ENCODE results near the gene ADAT2. TPM values are rescaled to one million over a fixed set of nuclear protein-coding genes. Genes with fewer than 3 reads are reported as not detected.

Gene ADAT2
- polyA plus RNA-seq (3.3 and 10.8 TPM in 2 replicates), polyA minus RNA-seq (2.7 and 3.6 TPM in 2 replicates)

DNA sequence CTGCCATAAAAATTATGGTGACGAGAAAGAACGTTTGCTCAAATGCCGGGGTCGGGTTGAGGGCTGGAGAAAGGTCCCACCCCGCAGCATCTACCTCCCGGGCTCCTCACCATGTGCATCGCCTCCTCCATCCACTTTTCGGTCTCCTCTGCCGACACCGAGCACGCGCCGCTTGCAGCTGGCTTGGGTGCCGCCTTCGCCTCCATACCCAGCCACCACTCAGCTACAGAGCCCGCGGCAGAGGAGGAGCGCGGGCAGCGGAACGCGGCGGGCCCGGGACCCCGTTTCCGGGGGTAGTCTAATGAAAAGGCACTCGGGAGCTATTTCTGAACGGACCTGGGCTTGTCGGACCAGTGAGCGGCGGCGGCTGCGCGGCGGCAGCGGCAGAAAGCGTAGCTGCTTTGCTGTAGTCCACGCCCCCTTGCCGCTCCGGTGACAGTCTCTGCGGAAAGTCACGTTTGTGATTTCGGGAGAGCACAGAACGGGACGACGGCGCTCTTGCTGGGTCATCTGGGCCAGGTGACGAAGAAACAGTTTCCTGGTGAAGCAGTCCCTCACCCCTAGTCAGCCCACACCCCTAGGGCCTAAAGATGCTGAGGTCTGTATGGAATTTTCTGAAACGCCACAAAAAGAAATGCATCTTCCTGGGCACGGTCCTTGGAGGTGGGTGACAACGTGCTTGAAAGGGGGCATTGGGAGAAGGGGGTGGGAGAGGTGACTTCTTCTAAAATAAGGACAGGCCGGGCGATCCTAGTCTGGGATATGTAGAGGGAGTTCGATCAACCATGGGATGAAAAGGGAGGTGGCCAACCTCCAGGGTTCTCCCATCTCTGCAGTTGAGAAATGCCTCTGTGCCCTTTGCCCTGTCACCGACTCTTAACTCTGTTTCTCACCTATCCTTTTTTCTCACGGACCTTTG is at the start of gene ADAT2, which contains the start of gene PEX3:
Gene ADAT2 (minus strand): TSS at position 243 of the 919 bp plus-strand sequence. CDS start 37 bp downstream, at position 206.
Gene PEX3 (plus strand): TSS at position 353 of the 919 bp plus-strand sequence. CDS start 238 bp downstream, at position 591.
- peak within 1 kb of the TSS; percentile 79 for H3K9ac ChIP-seq (ENCODE audit: low read length)

DNA sequence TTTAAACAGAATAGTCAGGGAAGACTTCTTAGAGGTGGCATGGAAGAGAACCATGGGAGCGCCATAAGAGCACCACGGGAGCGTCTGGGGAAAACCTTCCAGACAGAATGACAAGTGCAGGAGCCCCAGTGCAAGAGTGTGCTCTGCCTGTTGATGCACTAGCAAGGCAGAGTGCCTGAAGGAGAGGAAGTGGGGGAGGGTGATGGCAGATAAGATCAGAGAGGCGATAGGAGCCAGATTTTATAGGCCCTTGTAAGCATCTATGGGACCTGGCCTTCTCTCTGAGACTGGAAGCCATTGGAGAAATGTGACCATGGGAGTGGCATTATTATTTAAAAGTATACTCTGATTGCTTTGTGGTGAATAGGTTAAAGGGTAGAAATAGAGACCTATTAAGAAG is 47.9 kb upstream of the ADAT2 start:
- TF ChIP-seq RAD21 (conservative IDR thresholded peaks at IDR 0.05) (no peak), POLR2AphosphoS5 (IDR thresholded peaks at IDR 0.05) (no peak), MXI1 (conservative IDR thresholded peaks at IDR 0.05; ENCODE audit: poor library complexity, severe bottlenecking) (no peak), EZH2 (IDR thresholded peaks at IDR 0.05; ENCODE audit: borderline replicate concordance, insufficient read depth, low read length, poor library complexity, severe bottlenecking) (no peak), SMC3 (conservative IDR thresholded peaks at IDR 0.05; ENCODE audit: poor library complexity) (no peak), EP300 (conservative IDR thresholded peaks at IDR 0.05; ENCODE audit: poor library complexity, severe bottlenecking) (no peak)
- TF ChIP-seq, protein P1, sequence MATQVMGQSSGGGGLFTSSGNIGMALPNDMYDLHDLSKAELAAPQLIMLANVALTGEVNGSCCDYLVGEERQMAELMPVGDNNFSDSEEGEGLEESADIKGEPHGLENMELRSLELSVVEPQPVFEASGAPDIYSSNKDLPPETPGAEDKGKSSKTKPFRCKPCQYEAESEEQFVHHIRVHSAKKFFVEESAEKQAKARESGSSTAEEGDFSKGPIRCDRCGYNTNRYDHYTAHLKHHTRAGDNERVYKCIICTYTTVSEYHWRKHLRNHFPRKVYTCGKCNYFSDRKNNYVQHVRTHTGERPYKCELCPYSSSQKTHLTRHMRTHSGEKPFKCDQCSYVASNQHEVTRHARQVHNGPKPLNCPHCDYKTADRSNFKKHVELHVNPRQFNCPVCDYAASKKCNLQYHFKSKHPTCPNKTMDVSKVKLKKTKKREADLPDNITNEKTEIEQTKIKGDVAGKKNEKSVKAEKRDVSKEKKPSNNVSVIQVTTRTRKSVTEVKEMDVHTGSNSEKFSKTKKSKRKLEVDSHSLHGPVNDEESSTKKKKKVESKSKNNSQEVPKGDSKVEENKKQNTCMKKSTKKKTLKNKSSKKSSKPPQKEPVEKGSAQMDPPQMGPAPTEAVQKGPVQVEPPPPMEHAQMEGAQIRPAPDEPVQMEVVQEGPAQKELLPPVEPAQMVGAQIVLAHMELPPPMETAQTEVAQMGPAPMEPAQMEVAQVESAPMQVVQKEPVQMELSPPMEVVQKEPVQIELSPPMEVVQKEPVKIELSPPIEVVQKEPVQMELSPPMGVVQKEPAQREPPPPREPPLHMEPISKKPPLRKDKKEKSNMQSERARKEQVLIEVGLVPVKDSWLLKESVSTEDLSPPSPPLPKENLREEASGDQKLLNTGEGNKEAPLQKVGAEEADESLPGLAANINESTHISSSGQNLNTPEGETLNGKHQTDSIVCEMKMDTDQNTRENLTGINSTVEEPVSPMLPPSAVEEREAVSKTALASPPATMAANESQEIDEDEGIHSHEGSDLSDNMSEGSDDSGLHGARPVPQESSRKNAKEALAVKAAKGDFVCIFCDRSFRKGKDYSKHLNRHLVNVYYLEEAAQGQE (IDR thresholded peaks at IDR 0.05; ENCODE audit: borderline replicate concordance): no peak
- H2AFZ ChIP-seq (ENCODE audit: low read depth, low read length): no peak overlapping the region

More for the DNA sequence above, at the start of gene ADAT2, which contains the start of gene PEX3:
- Histone ChIP-seq H3K4me3 (ENCODE audit: low read length) (peak within 1 kb of the TSS; percentile 88), H3K79me2 (replicated peaks; ENCODE audit: insufficient read depth, low read length) (peaks cover 17% of the 10 kb centered on the region), H2AFZ (ENCODE audit: low read depth, low read length) (peak within 1 kb of the TSS; percentile 97), H3F3A (ENCODE audit: insufficient read depth, low read length, poor library complexity, severe bottlenecking) (no peaks in the 10 kb centered on the region), H3K4me2 (ENCODE audit: low read length) (peak within 1 kb of the TSS; percentile 85), H3K27me3 (ENCODE audit: insufficient read depth, low read depth, low read length) (no peaks in the 10 kb centered on the region), H3K27ac (ENCODE audit: low read length) (peak within 1 kb of the TSS; percentile 61), H3K9me2 (ENCODE audit: insufficient read depth, low read length) (no peaks in the 10 kb centered on the region), H4K20me1 (ENCODE audit: insufficient read depth) (no peaks in the 10 kb centered on the region), H3K9me3 (ENCODE audit: low read length) (no peaks in the 10 kb centered on the region), H3K36me3 (ENCODE audit: insufficient read depth, low read length) (no peaks in the 10 kb centered on the region)
- TF ChIP-seq RAD21 (conservative IDR thresholded peaks at IDR 0.05) (peak; percentile 56), EZH2 (IDR thresholded peaks at IDR 0.05; ENCODE audit: borderline replicate concordance, insufficient read depth, low read length, poor library complexity, severe bottlenecking) (no peak), MXI1 (conservative IDR thresholded peaks at IDR 0.05; ENCODE audit: poor library complexity, severe bottlenecking) (peak; percentile 92), POLR2AphosphoS5 (IDR thresholded peaks at IDR 0.05) (peak; percentile 80), SMC3 (conservative IDR thresholded peaks at IDR 0.05; ENCODE audit: poor library complexity) (peak; percentile 62), EP300 (conservative IDR thresholded peaks at IDR 0.05; ENCODE audit: poor library complexity, severe bottlenecking) (peak; percentile 74), TAF1 (IDR thresholded peaks at IDR 0.05; ENCODE audit: low read depth) (peak; percentile 80)
- TF ChIP-seq, protein P1 (IDR thresholded peaks at IDR 0.05; ENCODE audit: borderline replicate concordance): peak; percentile 89
- TF ChIP-seq, protein P2, sequence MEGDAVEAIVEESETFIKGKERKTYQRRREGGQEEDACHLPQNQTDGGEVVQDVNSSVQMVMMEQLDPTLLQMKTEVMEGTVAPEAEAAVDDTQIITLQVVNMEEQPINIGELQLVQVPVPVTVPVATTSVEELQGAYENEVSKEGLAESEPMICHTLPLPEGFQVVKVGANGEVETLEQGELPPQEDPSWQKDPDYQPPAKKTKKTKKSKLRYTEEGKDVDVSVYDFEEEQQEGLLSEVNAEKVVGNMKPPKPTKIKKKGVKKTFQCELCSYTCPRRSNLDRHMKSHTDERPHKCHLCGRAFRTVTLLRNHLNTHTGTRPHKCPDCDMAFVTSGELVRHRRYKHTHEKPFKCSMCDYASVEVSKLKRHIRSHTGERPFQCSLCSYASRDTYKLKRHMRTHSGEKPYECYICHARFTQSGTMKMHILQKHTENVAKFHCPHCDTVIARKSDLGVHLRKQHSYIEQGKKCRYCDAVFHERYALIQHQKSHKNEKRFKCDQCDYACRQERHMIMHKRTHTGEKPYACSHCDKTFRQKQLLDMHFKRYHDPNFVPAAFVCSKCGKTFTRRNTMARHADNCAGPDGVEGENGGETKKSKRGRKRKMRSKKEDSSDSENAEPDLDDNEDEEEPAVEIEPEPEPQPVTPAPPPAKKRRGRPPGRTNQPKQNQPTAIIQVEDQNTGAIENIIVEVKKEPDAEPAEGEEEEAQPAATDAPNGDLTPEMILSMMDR (IDR thresholded peaks at IDR 0.05; ENCODE audit: poor library complexity, severe bottlenecking): peak; percentile 26

More for the DNA sequence above, 47.9 kb upstream of the ADAT2 start:
- H3F3A ChIP-seq (ENCODE audit: insufficient read depth, low read length, poor library complexity, severe bottlenecking): no peaks in the 10 kb centered on the region
- H3K27me3 ChIP-seq (ENCODE audit: insufficient read depth, low read depth, low read length): no peaks in the 10 kb centered on the region
- no peaks in the 10 kb centered on the region for H3K79me2 ChIP-seq (replicated peaks; ENCODE audit: insufficient read depth, low read length)
- no peaks in the 10 kb centered on the region for H3K9me3 ChIP-seq (ENCODE audit: low read length)
- no peak overlapping the region for H3K4me3 ChIP-seq (ENCODE audit: low read length)
- no peaks in the 10 kb centered on the region for H3K9me2 ChIP-seq (ENCODE audit: insufficient read depth, low read length)
- no peak overlapping the region for H3K4me2 ChIP-seq (ENCODE audit: low read length)
- no peak overlapping the region for H3K9ac ChIP-seq (ENCODE audit: low read length)
- no peaks in the 10 kb centered on the region for H3K36me3 ChIP-seq (ENCODE audit: insufficient read depth, low read length)
- H4K20me1 ChIP-seq (ENCODE audit: insufficient read depth): no peaks in the 10 kb centered on the region
- H3K27ac ChIP-seq (ENCODE audit: low read length): no peak overlapping the region

All from neural cell (in vitro differentiated cells).